WI38 (cell line): ENCODE data around the gene CRELD2.
A peak's percentile ranks its signal among the peaks of the same experiment; 100 is the strongest.

Experiments used
- H3K4me3 ChIP-seq: 2 replicates; pipeline ENCODE4 v1.5.1; 2011; ENCODE audit warnings: low read depth, mild to moderate bottlenecking, control low read depth, low read length
- TF ChIP-seq, protein P1 (sequence below): IDR thresholded peaks from 2 replicates; pipeline ENCODE4 v1.5.1; 2012; ENCODE audit warnings: low read depth, mild to moderate bottlenecking, control low read depth, low read length

The CRELD2 gene

DNA sequence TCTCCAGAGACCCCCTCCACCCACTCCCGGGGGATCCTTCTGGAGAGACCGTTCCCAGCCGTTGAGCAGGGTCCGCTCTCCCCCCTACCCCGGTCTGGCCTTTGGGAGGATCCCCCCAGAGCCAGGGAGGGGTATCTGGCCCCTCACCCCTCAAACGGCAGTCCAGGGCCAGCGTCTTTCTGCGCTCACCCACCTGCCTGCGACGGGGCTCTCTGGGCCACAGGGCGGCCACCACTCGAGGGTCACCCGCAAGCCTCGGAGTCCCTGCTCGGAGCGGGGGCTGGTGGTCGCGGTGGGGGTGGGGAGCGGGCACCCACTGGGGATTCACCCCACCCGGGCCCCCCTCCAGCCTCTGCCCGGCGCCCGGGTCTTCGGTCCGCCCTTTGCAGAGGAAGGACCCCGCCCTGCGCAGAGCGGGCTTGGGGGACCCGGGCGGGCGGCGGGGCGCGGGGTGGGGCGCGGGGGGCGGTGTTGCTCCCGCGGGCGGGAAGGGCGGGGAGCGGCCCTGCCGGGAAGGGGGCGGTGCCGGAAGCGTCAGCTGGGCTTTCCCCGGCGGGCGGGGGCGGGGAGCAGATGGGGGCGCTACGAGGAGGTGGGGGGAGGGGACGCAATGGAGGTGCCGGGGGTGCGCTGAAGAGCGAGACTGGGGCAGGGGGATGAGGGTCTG is 16.6 kb downstream of the CRELD2 start:
- peak overlapping the region; percentile 56 for H3K4me3 ChIP-seq
- TF ChIP-seq, protein P1, sequence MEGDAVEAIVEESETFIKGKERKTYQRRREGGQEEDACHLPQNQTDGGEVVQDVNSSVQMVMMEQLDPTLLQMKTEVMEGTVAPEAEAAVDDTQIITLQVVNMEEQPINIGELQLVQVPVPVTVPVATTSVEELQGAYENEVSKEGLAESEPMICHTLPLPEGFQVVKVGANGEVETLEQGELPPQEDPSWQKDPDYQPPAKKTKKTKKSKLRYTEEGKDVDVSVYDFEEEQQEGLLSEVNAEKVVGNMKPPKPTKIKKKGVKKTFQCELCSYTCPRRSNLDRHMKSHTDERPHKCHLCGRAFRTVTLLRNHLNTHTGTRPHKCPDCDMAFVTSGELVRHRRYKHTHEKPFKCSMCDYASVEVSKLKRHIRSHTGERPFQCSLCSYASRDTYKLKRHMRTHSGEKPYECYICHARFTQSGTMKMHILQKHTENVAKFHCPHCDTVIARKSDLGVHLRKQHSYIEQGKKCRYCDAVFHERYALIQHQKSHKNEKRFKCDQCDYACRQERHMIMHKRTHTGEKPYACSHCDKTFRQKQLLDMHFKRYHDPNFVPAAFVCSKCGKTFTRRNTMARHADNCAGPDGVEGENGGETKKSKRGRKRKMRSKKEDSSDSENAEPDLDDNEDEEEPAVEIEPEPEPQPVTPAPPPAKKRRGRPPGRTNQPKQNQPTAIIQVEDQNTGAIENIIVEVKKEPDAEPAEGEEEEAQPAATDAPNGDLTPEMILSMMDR, result no peak

DNA sequence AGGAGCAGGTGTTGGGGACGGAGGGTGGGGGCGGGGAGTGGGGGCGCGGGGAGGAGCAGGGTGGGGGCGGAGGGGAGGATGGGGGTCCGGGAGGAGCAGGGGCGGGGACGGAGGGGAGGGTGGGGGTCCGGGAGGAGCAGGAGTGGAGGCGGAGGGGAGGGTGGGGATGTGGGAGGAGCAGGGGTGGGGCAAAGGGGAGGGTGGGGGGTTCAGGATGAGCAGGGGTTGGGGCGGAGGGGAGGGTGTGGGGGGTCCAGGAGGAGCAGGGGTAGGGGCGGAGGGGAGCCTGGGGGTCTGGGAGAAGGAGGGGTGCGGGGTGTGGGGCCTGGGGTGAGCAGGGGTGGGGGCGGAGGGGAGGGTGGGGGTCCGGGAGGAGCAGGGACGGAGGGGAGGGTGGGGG is 17.1 kb downstream of the CRELD2 start:
- H3K4me3 ChIP-seq, result no peak overlapping the region
- TF ChIP-seq, protein P1, result no peak

DNA sequence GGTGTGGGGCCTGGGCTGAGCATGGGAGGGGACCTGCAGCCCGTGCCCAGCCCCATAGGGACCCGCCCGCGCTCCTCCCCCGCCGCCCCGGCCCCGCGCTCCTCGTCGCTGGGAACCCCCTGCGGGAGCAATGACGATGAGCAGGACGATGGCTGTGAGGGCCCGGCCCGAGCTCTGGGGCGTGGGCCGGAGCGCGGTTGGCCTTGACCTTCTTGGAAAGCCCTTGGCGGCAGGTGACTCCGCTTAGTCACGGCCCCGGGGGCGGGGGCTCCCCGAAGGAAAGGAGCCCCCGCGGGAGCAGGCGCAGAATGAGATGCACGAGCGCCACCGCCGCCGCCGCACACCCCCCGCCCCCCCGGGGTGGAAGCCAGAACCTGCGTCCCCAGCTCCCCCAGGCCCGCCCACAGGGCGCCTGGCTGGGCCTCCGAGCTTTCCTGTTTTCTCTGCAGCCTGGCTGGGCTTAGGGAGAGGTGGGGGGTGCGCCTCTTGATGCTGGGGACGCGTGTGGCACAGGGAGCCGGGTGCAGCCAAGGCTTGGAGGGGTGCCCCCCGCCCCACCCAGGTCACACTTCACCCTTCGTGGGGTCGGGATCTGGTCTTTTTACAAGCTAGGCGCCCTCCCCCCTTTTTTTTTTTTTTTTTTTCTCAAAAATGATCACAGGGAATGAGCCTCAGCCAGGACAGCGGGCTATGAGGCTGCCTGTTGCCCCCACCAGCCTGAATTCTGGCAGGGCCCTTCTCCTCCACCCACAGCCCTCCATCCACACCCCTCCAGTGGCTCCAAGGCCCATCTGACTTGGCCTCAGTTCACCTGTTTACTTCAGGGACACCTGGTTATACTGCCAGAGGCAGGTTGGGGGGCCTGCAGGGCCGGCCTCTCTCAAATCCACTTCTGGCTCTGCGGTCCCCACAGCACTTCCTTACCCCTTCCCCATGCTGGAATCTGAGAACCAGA is 17.9 kb downstream of the CRELD2 start:
- 0 out of 2 replicates have a peak overlapping the region, but pooled peaks have one; percentile 27 for H3K4me3 ChIP-seq
- TF ChIP-seq, protein P1, result no peak

DNA sequence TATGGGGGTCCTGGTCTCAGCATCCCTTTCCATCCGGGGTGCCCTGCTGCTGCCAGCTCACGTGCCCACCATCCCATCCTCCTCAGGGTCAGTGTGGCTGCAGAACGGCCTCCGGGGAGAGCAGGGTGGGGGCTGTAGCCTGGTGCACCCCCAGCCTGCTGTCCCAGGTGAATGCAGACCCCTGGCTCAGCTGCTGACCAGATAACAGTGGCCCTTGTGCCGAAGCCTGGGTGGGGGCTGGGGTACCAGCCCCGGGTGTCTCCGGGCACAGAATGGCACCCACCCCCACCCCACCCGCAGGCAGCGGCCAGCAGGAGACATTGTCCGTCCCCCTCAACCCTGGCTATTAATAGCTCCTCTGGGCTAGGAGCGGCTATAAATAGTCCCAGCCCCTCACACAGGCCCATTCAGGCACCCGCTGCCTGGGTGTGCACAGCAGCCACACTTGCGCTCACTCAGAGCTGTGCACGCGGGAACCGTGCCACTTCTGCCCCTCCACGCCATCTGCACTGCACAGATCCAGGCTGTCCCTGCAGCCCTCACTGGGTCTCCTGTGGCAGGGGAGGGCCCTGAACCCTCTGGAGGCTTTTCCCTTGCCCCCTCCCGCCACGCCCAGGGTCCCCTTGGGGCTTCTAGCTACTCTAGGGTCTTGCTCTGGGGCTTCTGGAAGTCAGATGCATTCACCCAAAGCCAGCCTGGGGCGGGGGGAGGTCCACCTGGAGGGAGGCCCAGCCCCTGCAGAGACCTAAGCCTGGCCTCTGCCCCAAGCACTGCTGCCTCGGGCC is 18.7 kb downstream of the CRELD2 start:
- no peak overlapping the region for H3K4me3 ChIP-seq
- TF ChIP-seq, protein P1, result no peak

DNA sequence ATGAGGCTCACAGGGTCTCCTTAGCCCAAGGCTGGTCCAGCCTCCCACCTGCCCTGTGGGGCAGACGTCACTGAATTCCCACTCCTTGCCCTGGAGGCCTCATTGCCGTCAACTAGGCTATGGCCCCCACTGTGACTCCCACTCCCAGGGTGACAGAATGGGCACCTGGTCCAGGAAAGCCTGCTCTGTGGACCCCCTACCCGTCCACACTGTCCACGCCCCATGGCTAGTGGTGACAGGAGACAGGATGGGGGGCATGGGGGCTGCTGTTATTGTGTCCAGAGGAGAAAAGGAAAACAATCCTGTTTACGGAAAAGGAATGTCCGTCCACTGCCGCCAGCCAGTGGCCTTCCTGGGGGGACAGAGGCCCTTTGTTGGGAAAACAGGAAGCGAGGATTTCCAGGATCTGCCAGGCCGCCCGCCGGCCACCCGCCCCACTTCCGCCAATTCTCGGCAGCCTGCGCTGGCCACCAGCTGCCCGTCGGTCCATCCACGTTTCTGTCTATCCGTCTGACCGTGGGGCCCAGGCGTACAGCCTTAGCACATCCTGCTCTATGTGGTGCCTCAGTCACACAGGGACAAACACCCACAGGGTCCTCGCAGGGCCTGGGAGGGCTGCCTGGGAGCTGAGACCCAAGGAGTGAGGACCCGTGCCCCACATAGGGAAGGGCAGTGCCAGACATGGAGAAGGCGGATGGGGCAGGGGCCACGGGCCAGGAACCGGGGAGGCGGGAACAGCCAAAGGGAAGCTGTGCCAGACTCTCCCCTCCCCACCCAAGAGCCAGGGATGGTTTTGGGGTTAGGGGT is 19.5 kb downstream of the CRELD2 start:
- H3K4me3 ChIP-seq, result no peak overlapping the region
- TF ChIP-seq, protein P1, result no peak

DNA sequence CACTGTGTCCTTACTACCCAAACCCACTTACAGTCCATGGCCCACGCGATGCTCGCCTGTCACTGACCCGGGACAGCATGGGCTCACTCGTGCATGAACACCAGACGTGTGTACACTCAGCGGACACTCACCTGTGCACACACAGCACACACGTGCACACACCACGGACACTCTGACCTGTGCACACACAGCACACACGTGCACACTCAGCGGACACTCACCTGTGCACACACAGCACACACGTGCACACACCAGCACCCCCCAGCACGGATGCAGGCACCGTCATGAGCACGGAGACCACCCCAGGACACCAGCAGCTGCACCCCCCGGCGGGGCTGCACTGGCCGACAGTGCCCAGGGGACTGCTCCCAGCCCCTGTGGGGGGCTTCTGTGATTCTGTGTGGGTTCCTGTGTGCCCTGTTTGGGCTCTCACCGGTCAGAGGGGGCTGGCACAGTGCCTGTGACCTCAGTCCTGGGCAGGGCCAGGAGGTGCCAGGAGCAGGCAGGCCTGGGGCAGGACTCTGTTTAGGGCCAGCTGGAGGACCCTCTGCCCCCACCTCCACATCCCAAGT is 20.2 kb downstream of the CRELD2 start:
- no peak overlapping the region for H3K4me3 ChIP-seq
- TF ChIP-seq, protein P1, result no peak
